ENCODE measurements around the gene SHROOM2. TPM values are rescaled to one million over a fixed set of nuclear protein-coding genes. Genes with fewer than 3 reads are reported as not detected.

SHROOM2 gene
- total RNA-seq, result under 1 TPM in 1 of 2 donors, not detected in 1; 0.29 TPM

GRCh38 chrX:9785944-9786797, at the start of gene SHROOM2:
SHROOM2 (plus strand) TSS chrX:9786429; CDS start chrX:9786546, 117 bp downstream.
- H3K36me3 Mint-ChIP-seq (ENCODE audit: insufficient read depth in 2 of 2), result peaks cover 0 to 2% of the 10 kb centered on the region in 2 donors
- H3K27me3 Mint-ChIP-seq (ENCODE audit: low read depth), result peaks cover 58% of the 10 kb centered on the region
- DNase-seq (peak in 1 of 2 donors; percentile 4), ATAC-seq (replicated peaks in 1 of 2) (peak; percentile 20 to 35)
- H3K9me3 Mint-ChIP-seq, result no peaks in the 10 kb centered on the region
- H3K4me1 Mint-ChIP-seq (ENCODE audit: low read depth), result no peaks in the 10 kb centered on the region
- H3K27ac Mint-ChIP-seq, result no peak within 1 kb of the TSS
- H3K4me3 Mint-ChIP-seq, result peak within 1 kb of the TSS; percentile 43 to 60

- DNase-seq (no peak), ATAC-seq (replicated peaks in 1 of 2) (no peak)
- H3K4me1 Mint-ChIP-seq (ENCODE audit: low read depth), result no peaks in the 10 kb centered on the region
- no peak overlapping the region for H3K4me3 Mint-ChIP-seq
- H3K36me3 Mint-ChIP-seq (ENCODE audit: insufficient read depth in 2 of 2), result peaks cover 0 to 1% of the 10 kb centered on the region in 2 donors
- peaks cover 17% of the 10 kb centered on the region for H3K27me3 Mint-ChIP-seq (ENCODE audit: low read depth)
- H3K9me3 Mint-ChIP-seq, result no peaks in the 10 kb centered on the region
- no peak overlapping the region for H3K27ac Mint-ChIP-seq
Observed at GRCh38 chrX:9737363-9737762, 48.9 kb upstream of the SHROOM2 start.

- Mint-ChIP-seq H3K36me3 (ENCODE audit: insufficient read depth in 2 of 2) (peaks cover 0 to 1% of the 10 kb centered on the region in 2 donors), H3K27ac (no peak overlapping the region), H3K4me1 (ENCODE audit: low read depth) (no peaks in the 10 kb centered on the region), H3K27me3 (ENCODE audit: low read depth) (peaks cover 17% of the 10 kb centered on the region), H3K9me3 (no peaks in the 10 kb centered on the region), H3K4me3 (no peak overlapping the region)
- ATAC-seq (replicated peaks in 1 of 2), result no peak
- DNase-seq, result no peak
Observed at GRCh38 chrX:9738151-9738550, 48.1 kb upstream of the SHROOM2 start.

GRCh38 chrX:9739130-9739529, 47.1 kb upstream of the SHROOM2 start:
- H3K27ac Mint-ChIP-seq, result no peak overlapping the region
- H3K9me3 Mint-ChIP-seq, result no peaks in the 10 kb centered on the region
- H3K27me3 Mint-ChIP-seq (ENCODE audit: low read depth), result peaks cover 12% of the 10 kb centered on the region
- no peak overlapping the region for H3K4me3 Mint-ChIP-seq
- no peaks in the 10 kb centered on the region for H3K4me1 Mint-ChIP-seq (ENCODE audit: low read depth)
- DNase-seq (no peak), ATAC-seq (replicated peaks in 1 of 2) (no peak)
- peaks cover 1% of the 10 kb centered on the region in 2 donors for H3K36me3 Mint-ChIP-seq (ENCODE audit: insufficient read depth in 2 of 2)

- peak overlapping the region; percentile 15 to 25 for H3K4me3 Mint-ChIP-seq
- H3K27ac Mint-ChIP-seq, result no peak overlapping the region
- H3K4me1 Mint-ChIP-seq (ENCODE audit: low read depth), result peaks cover 23% of the 10 kb centered on the region
- peaks cover 2 to 6% of the 10 kb centered on the region in 2 donors for H3K9me3 Mint-ChIP-seq
- H3K36me3 Mint-ChIP-seq (ENCODE audit: insufficient read depth in 2 of 2), result peaks cover 6 to 11% of the 10 kb centered on the region in 2 donors
- DNase-seq, result no peak
- ATAC-seq (replicated peaks in 1 of 2), result peak in 1 of 2 donors; percentile 15
- H3K27me3 Mint-ChIP-seq (ENCODE audit: low read depth), result peaks cover 16% of the 10 kb centered on the region
Observed at GRCh38 chrX:9745417-9746115, 40.7 kb upstream of the SHROOM2 start.

GRCh38 chrX:9746148-9746888, 39.9 kb upstream of the SHROOM2 start:
- Mint-ChIP-seq H3K4me3 (peak overlapping the region; percentile 15 to 29), H3K4me1 (ENCODE audit: low read depth) (peaks cover 23% of the 10 kb centered on the region), H3K36me3 (ENCODE audit: insufficient read depth in 2 of 2) (peaks cover 6 to 11% of the 10 kb centered on the region in 2 donors), H3K9me3 (peaks cover 2 to 6% of the 10 kb centered on the region in 2 donors), H3K27me3 (ENCODE audit: low read depth) (peaks cover 16% of the 10 kb centered on the region), H3K27ac (no peak overlapping the region)
- DNase-seq, result no peak
- no peak for ATAC-seq (replicated peaks in 1 of 2)

GRCh38 chrX:9747644-9748043, 38.6 kb upstream of the SHROOM2 start:
- Mint-ChIP-seq H3K27ac (no peak overlapping the region), H3K27me3 (ENCODE audit: low read depth) (peaks cover 16% of the 10 kb centered on the region), H3K4me3 (no peak overlapping the region), H3K9me3 (peaks cover 2 to 6% of the 10 kb centered on the region in 2 donors), H3K4me1 (ENCODE audit: low read depth) (peaks cover 23% of the 10 kb centered on the region), H3K36me3 (ENCODE audit: insufficient read depth in 2 of 2) (peaks cover 6 to 9% of the 10 kb centered on the region in 2 donors)
- ATAC-seq (replicated peaks in 1 of 2), result no peak
- no peak for DNase-seq

- Mint-ChIP-seq H3K27me3 (ENCODE audit: low read depth) (peaks cover 16% of the 10 kb centered on the region), H3K36me3 (ENCODE audit: insufficient read depth in 2 of 2) (peaks cover 5 to 9% of the 10 kb centered on the region in 2 donors), H3K9me3 (peaks cover 2 to 6% of the 10 kb centered on the region in 2 donors), H3K4me1 (ENCODE audit: low read depth) (peaks cover 23% of the 10 kb centered on the region), H3K4me3 (no peak overlapping the region), H3K27ac (no peak overlapping the region)
- DNase-seq, result no peak
- ATAC-seq (replicated peaks in 1 of 2), result no peak
Observed at GRCh38 chrX:9749146-9749692, 37.0 kb upstream of the SHROOM2 start.

GRCh38 chrX:9757366-9757765, 28.9 kb upstream of the SHROOM2 start:
- ATAC-seq (replicated peaks in 1 of 2), result no peak
- no peaks in the 10 kb centered on the region for H3K27me3 Mint-ChIP-seq (ENCODE audit: low read depth)

GRCh38 chrX:9758021-9758638, 28.1 kb upstream of the SHROOM2 start:
- H3K4me3 Mint-ChIP-seq, result no peak overlapping the region
- no peak for ATAC-seq (replicated peaks in 1 of 2)

More at GRCh38 chrX:9757366-9757765, 28.9 kb upstream of the SHROOM2 start:
- H3K4me3 Mint-ChIP-seq, result no peak overlapping the region
- peaks cover 2 to 3% of the 10 kb centered on the region in 2 donors for H3K9me3 Mint-ChIP-seq
- H3K4me1 Mint-ChIP-seq (ENCODE audit: low read depth), result no peaks in the 10 kb centered on the region
- H3K27ac Mint-ChIP-seq, result no peak overlapping the region
- no peak for DNase-seq
- H3K36me3 Mint-ChIP-seq (ENCODE audit: insufficient read depth in 2 of 2), result peaks cover 0 to 2% of the 10 kb centered on the region in 2 donors

GRCh38 chrX:9759337-9759736, 26.9 kb upstream of the SHROOM2 start:
- Mint-ChIP-seq H3K27me3 (ENCODE audit: low read depth) (no peaks in the 10 kb centered on the region), H3K4me1 (ENCODE audit: low read depth) (no peaks in the 10 kb centered on the region), H3K27ac (no peak overlapping the region), H3K36me3 (ENCODE audit: insufficient read depth in 2 of 2) (peaks cover 0 to 2% of the 10 kb centered on the region in 2 donors), H3K4me3 (no peak overlapping the region), H3K9me3 (peaks cover 2 to 3% of the 10 kb centered on the region in 2 donors)
- DNase-seq (no peak), ATAC-seq (replicated peaks in 1 of 2) (no peak)

More at GRCh38 chrX:9758021-9758638, 28.1 kb upstream of the SHROOM2 start:
- no peaks in the 10 kb centered on the region for H3K4me1 Mint-ChIP-seq (ENCODE audit: low read depth)
- no peak for DNase-seq
- no peaks in the 10 kb centered on the region for H3K27me3 Mint-ChIP-seq (ENCODE audit: low read depth)
- peaks cover 0 to 2% of the 10 kb centered on the region in 2 donors for H3K36me3 Mint-ChIP-seq (ENCODE audit: insufficient read depth in 2 of 2)
- H3K27ac Mint-ChIP-seq, result no peak overlapping the region
- peaks cover 2 to 3% of the 10 kb centered on the region in 2 donors for H3K9me3 Mint-ChIP-seq

GRCh38 chrX:9765072-9765736, 21.0 kb upstream of the SHROOM2 start:
- Mint-ChIP-seq H3K4me1 (ENCODE audit: low read depth) (no peaks in the 10 kb centered on the region), H3K9me3 (no peaks in the 10 kb centered on the region), H3K27ac (no peak overlapping the region), H3K4me3 (no peak overlapping the region), H3K36me3 (ENCODE audit: insufficient read depth in 2 of 2) (no peaks in the 10 kb centered on the region), H3K27me3 (ENCODE audit: low read depth) (peaks cover 18% of the 10 kb centered on the region)
- ATAC-seq (replicated peaks in 1 of 2) (no peak), DNase-seq (no peak)

Data from activated T-cell treated with anti-CD3 and anti-CD28 coated beads, Interleukin-2, amount 50 U/mL, for 72 hours (primary cell).